GM18867 (cell line): Measurements from ENCODE around the gene SLC17A8.
"Not testable (repeated sequence)": the region's sequence is repeated elsewhere in the genome, so short reads cannot be mapped to it uniquely, and the experiment has no call there.

ENCODE experiments used
- ATAC-seq: cut with Tn5 transposase; IDR thresholded peaks from one replicate; pipeline ENCODE4 v1.9.1; 2021; ENCODE audit warnings: mild to moderate bottlenecking, moderate library complexity; ENCODE audit not compliant: unreplicated experiment

Gene SLC17A8

DNA sequence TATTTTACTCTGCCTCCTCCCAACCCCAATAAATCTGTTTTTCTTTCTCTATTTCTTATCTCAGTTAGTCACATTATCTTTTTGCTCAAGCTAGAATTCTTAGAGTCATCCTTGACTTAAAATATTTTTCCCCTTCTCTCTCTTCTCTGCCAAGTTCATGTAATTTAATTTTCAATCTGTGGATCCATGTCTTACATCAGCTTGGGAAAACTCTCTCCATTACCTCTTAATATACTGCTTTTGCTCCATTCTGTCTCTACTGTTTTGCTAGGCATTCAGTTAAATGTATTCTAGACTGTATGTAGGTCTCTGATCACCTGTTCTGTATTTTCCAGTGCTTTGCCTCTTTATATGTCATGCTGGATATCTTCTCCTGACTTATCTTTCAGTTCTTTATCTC, 65.8 kb downstream of the SLC17A8 start:
- ATAC-seq: no peak

DNA sequence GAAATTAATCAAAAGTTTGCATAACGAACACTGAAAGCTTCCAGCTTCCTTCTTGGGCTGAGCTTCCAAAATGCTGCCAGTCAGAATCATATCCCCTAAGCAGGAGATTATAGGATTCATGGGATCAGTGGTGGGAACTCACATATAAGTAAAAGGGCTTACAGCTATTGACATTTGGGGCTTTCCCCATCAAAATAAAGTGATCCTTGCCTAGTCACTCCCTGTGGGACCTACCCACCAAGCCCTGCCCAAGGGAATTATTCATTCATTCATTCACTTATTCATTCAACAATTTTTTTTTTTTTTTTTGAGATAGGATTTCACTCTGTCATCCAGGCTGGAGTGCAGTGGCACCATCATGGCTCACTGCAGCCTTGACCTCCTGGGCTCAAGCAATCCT, 69.3 kb downstream of the SLC17A8 start:
- ATAC-seq: no peak

GRCh38 chr12:100427078-100427477, 70.2 kb downstream of the SLC17A8 start:
- no peak for ATAC-seq

- not testable (repeated sequence) for ATAC-seq
These were observed 73.4 kb downstream of the SLC17A8 start for GRCh38 chr12:100430251-100430650.

DNA sequence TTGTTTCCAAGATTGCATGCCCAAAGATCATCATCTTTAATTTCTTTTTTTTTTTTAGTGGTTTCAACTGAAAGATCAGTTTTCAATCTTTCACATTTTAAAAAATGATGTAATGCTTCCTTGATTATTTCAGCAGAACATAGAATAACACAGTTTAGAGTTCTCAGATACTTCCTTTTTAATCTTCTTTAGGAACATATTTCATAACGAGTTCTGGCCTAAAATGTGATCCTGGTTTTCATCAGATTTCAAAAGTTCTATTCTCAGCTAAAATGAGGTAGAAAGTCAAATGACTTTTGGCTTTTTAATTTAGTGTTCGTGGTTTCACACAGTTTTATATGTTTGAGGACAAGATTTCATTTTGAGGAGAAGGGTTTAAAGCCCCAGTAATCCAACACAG, 76.8 kb downstream of the SLC17A8 start:
- no peak for ATAC-seq

GRCh38 chr12:100434177-100434576, 77.3 kb downstream of the SLC17A8 start:
- ATAC-seq: no peak

DNA sequence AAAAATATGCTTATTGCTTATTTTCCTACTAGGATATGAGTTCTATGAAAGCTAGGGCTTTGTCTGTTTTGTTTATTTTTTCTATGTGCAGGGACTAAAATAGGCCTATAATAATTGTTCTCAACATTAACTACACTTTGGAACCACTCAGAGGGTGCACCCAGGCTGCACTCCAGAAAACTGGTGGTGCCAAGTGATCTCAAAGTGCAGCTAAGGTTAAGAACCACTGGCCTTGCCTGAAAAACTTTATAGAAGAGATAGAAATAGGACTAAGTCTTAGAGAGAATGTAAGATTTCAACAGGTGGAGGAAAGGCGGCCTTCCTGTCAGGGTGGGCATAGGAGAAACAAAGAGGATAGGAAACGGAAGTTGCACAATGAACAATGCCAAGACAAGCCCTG, 79.1 kb downstream of the SLC17A8 start:
- ATAC-seq: no peak

DNA sequence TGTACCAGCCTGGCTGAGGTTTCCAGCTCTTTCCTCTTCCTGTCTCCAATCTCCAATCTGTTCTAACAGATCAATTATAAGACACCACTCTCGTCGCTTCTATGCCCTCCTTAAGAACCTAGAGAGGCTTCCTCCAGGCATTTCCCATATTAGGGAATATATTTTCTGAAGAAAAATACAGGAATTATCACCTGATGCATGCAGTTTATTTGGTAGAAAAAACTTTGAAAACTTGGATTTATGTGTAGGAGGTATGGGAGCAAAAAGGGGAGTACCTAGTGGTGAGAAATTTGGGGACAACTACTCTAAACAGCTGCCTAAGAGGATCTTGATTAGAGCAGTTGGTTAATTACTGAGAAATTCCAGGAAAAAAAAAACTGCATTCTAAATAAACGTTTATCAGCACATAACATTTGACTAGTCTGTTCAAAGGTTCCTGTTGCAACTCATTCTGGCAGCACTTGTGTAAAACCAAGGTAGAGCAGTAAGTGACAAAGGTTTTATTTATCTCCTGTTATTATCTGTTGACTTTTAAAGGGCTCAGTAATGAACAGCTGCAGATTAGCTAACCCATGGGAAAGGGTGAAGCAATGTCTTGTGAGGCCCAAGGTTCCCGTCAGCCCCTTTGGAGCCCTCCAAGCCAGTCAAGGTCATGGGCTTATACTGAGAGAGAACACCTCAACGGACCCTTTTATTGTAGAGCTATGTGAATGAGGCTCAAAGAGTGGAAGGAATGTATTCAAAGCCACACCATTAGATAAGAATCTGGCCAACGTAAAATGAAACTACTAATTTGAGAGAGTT, 80.4 kb downstream of the SLC17A8 start:
- no peak for ATAC-seq

GRCh38 chr12:100439797-100440196, 82.9 kb downstream of the SLC17A8 start:
- ATAC-seq: no peak

DNA sequence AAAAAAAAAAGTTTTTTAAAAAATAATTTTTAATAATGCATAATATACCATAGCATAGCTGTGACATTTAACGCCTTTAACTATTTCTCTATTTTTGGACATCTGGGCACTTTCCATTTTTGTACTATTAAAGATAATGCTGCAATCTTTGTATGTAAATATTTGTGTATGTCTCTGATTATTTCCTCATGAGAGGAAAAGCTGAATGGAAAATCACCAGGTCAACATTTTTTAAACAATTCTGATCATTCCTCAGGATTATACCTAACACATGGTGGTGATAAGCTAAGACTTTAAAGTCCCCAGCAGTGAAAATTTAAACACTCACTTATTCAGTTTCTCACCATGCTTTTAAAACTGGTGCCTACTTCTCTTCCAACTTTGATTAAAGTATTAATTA, 85.5 kb downstream of the SLC17A8 start:
- no peak for ATAC-seq

DNA sequence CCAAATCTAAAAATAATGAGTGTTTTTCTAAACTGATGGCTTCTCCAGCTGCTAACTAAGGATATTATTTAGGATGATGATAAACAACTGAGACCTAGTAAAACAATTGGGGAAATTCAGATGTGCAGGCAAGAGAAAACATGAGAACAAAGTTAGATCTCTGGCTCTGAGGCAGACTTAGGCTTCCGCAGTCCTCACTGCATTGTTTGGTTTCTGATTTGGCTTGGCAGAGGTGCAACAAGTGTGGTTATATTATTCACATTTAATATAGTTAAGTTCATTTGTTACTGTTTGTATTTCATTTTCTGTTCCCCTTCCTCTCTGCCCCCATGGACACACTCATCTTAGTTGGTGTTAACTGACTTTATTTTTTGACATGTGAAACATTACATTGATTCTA, 86.6 kb downstream of the SLC17A8 start:
- ATAC-seq: no peak

DNA sequence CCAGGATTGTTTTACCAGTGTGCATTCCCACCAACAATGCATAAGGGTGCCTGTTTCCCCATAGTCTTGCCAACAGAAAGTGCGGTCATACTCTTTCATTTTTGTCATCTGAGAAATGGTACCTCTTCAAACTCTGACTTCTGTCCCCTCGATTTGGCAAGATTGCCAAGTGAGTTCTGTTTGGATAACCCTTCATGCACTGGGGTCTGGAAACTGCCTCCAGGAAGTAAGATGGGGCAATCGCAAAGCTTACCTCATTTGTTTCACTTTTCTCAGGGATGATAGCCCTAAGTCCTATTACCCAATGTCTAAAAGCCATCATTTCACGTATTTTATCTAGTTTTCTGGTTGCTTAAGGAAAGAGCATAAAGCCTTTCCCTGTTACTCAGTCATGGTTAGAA, 88.2 kb downstream of the SLC17A8 start:
- no peak for ATAC-seq

DNA sequence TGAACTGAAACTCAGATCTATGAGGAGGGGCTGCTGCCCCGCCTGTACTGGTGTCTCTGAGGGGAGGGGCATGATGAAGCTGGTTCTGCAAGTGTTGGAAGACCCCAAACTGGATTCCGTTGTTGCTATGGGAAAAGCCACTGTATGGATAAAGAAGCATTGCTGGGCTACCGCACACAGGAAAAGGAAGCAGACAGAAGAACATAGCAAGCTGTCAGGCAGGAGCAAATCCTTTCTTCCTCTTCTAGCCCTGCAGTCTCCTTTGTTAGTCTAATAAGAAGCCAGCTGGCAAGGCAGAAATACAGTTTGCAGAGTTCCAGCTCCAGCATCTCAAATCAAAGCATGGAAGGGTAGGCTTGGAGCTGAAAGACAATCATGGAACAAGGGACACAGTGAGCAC, 90.5 kb downstream of the SLC17A8 start:
- ATAC-seq: no peak

DNA sequence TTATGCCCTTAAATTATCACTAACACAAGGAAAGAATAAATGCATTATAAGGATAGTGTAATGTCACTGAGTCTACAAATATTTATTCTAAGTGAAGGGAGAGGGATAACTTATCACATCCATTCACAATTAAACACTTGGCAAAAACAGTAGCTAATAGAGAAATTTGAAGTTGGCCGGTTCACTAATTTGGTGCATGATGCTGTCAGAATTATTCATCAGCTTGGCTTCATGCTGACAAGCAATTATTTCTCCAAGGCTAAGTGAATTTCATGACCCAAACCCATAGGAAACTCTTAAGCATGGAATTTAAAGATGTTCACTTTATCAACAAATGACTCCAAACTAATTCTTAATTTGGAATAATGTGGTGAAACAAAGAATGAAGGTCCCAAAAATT, 91.8 kb downstream of the SLC17A8 start:
- ATAC-seq: no peak

- no peak for ATAC-seq
These were observed 93.9 kb downstream of the SLC17A8 start for GRCh38 chr12:100450735-100451134.

DNA sequence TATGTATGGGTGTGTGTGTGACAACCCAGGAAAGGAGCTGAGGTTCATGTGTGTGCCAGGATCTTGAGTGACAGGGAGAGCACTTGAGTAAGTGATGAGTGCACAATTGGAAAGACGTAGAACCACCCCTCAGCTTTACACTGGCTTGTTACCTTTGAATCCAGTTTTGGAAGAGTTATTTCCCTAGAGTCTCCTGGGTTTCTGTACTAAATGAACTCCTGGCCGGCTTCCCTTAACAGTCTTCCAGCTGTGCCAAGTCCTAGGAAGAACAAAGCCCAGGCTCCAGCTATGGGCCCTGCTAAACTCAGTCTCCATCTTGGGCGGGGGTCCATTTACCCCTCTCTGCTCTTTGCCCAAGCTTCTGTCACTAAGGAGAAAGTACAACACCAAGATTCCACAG, 97.1 kb downstream of the SLC17A8 start:
- no peak for ATAC-seq

DNA sequence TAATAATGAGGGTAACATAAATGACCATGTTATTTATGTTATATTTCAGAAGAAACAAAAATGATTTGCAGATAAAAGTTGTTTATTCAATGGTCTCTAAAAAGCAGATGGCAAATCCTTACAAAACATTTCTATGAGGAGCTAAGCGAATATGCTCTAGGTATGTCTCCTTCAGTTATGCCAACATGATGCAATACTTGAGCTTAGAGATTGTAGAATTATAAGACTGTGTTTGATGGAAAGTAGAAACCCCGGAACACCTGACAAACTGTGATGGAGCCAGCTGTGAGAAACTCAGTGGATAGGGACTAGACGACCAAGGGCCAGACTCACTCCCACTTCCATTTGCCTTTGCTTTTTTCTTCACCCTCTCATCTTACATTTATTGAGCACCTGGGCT, 99.0 kb downstream of the SLC17A8 start:
- no peak for ATAC-seq

GRCh38 chr12:100458191-100458590, 101.3 kb downstream of the SLC17A8 start:
- ATAC-seq: no peak

GRCh38 chr12:100460702-100461101, 103.8 kb downstream of the SLC17A8 start:
- no peak for ATAC-seq

DNA sequence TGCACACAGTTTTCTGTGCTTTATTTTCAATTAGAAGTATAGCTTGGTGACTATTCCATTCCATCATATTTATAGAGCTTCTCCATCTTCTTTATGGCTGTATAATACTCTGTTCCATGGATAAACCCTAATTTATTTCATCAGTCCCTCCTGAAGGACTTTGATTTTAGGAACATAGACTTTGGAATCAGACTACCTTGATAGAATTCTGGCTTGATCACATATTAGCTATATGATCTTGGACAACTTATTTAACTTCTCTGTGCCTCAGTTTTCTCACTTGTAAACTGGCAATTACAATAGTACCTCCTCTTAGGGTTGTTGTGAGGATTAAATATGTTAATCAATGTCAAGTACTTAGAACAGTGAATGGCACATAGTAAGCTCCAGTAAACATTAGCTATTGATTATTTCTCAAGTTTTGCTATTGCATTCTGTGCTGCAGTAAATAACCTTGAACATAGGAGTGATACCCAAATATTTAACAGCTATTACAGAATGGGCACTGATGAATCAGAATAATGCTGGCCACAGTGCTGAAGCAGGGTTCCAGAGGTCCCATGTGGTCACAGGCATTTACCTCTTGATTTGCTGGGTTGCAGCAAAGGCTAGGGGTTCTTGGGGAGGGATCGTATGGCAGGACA, 104.6 kb downstream of the SLC17A8 start:
- no peak for ATAC-seq

DNA sequence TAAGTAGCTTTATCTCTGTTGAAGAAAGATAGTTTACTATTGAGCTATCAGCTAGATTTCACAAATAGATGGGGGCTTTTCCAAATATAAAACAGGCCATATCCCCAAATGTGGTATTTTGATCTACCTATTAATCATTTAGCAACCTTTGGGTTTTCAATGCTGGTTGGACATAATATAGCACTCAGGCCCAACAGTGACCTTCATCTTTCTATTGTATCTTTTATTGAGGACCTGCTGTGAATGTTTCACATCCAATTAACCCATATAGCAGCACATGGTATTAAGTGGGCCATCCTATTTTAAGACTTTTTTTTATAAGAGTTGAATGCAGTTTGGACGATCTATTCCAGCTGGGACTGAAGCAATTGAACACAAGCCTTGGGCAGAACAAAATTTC, 106.8 kb downstream of the SLC17A8 start:
- ATAC-seq: no peak

DNA sequence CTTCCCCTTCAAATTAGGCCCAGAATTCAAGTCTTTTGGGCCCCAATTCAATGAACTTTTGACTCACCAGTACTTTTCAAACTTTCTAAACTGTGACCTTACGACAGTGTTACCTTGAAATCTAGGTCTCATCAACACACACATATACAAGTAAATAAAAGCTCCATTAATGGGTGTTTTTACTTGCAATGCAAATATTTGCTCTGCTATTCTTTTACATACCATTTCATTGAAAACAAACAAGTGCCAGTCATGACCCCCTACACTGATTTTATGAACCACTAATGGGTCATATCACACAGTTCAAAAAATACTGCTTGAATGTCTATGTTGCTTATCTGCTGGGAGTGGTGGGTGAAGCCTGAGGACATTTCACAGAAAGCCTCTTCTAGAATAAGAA, 107.7 kb downstream of the SLC17A8 start:
- no peak for ATAC-seq

DNA sequence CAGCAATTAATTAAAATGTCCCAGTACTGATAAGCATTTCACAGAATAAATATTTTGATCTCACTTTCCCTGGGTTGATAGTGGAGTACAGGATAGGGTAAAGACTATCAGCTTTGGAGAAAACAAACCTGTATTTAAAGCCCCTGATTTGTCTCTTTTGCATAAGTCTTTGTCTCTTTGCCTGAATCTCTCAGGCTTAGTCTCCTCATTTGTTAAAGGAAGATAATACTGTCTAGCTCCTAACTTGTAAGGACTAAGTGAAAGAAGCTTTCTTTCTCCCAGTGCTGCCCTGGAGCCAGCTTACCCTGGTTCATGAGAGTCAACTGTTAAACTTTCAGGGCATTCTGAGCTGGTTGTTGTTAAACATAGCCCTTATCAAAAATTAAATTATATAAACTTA, 111.3 kb downstream of the SLC17A8 start:
- ATAC-seq: no peak
